ENCODE measurements around the gene BANF1. TPM values are rescaled to one million over a fixed set of nuclear protein-coding genes. Genes with fewer than 3 reads are reported as not detected.

Gene BANF1
- total and polyA plus RNA-seq, 2 of the 13 experiments (the other 11 are each of a cell fraction or from before 2014, with no cell fraction given) = 40.5 to 86.5 TPM

DNA sequence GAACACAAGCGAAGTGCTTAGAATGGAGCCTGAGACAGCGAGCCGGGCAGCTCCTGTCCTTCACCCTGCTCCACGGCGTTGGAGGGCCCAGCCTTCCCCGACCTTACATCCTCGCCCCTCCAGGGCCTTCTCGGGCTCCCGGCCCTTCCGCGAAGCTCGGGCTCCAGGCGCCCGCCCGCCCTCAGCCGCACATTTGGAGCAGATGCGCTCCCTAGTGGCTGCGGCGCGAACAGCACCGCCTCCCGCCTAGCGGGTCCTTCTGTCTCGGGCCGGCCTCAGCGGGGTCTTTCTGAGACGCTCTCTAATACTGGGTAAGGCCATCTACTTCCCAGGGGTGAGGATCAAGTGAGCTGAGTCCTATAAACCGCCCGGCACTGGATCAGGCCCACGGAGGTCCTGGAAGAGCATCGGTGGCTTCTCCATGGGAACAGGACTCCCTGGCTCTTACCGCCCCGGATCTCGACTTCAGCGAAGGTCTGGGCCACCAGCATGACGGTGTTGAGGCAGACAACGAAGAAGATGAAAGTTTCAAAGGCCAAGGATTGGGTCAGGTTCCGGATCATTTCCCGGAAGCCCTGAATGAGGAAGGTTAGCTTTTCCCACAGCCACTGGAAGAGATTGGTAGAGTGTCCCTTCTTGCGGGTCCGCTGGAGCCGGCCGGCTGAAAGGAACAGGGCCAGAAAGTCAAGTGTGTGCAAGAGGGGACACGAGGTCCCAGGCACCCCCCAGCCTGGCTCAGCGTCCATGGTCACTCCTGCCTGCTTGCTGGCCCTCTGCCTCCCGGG, 20.3 kb downstream of the BANF1 start (continued):
- TF ChIP-seq PHF21A (CRISPR knock-in tag; IDR thresholded peaks at IDR 0.05) (0 out of 2 replicates have a peak, but pooled peaks have one; percentile 21), NR2C2 (CRISPR knock-in tag; IDR thresholded peaks at IDR 0.05; ENCODE audit: borderline replicate concordance) (peak; percentile 25; the same call in 1 of the 2 replicates), FOXC1 (CRISPR knock-in tag; IDR thresholded peaks at IDR 0.05; ENCODE audit: borderline replicate concordance) (peak; percentile 83; the same call in 1 of the 2 replicates), MXD4 (CRISPR knock-in tag; IDR thresholded peaks at IDR 0.05) (no peak), RBFOX2 (IDR thresholded peaks at IDR 0.05; ENCODE audit: low read depth, low read length) (no peak), NBN (conservative IDR thresholded peaks at IDR 0.05) (no peak), MAZ (IDR thresholded peaks at IDR 0.05; ENCODE audit: borderline replicate concordance, low read depth, low read length) (0 out of 2 replicates have a peak, but pooled peaks have one; percentile 34), MAZ (CRISPR knock-in tag; IDR thresholded peaks at IDR 0.05; ENCODE audit: low read depth) (no peak), ZBTB42 (CRISPR knock-in tag; IDR thresholded peaks at IDR 0.05) (no peak), EZH2 (conservative IDR thresholded peaks at IDR 0.05; ENCODE audit: low read depth, low read length) (no peak), ARID2 (CRISPR knock-in tag; IDR thresholded peaks at IDR 0.05; ENCODE audit: borderline replicate concordance) (no peak), ZNF274 (CRISPR knock-in tag; IDR thresholded peaks at IDR 0.05) (0 out of 2 replicates have a peak, but pooled peaks have one; percentile 48), RBM22 (optimal IDR thresholded peaks at IDR 0.05; ENCODE audit: low read length) (no peak), ZNF180 (CRISPR knock-in tag; IDR thresholded peaks at IDR 0.05; ENCODE audit: borderline replicate concordance, low read depth) (peak; percentile 51; the same call in 1 of the 2 replicates), HOXA5 (CRISPR knock-in tag; IDR thresholded peaks at IDR 0.05) (peak; percentile 37; the same call in 1 of the 2 replicates), KLF9 (CRISPR knock-in tag; IDR thresholded peaks at IDR 0.05; ENCODE audit: low read depth) (no peak), ZNF747 (CRISPR knock-in tag; IDR thresholded peaks at IDR 0.05; ENCODE audit: borderline replicate concordance) (no peak)
- TF ChIP-seq, protein P1, sequence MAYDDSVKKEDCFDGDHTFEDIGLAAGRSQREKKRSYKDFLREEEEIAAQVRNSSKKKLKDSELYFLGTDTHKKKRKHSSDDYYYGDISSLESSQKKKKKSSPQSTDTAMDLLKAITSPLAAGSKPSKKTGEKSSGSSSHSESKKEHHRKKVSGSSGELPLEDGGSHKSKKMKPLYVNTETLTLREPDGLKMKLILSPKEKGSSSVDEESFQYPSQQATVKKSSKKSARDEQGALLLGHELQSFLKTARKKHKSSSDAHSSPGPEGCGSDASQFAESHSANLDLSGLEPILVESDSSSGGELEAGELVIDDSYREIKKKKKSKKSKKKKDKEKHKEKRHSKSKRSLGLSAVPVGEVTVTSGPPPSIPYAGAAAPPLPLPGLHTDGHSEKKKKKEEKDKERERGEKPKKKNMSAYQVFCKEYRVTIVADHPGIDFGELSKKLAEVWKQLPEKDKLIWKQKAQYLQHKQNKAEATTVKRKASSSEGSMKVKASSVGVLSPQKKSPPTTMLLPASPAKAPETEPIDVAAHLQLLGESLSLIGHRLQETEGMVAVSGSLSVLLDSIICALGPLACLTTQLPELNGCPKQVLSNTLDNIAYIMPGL (CRISPR knock-in tag; IDR thresholded peaks at IDR 0.05; ENCODE audit: borderline replicate concordance in 1 of 2, low read depth in 1 of 2) = peak; percentile 82 to 90
- TF ChIP-seq, protein P2, sequence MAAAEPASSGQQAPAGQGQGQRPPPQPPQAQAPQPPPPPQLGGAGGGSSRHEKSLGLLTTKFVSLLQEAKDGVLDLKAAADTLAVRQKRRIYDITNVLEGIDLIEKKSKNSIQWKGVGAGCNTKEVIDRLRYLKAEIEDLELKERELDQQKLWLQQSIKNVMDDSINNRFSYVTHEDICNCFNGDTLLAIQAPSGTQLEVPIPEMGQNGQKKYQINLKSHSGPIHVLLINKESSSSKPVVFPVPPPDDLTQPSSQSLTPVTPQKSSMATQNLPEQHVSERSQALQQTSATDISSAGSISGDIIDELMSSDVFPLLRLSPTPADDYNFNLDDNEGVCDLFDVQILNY (CRISPR knock-in tag; conservative IDR thresholded peaks at IDR 0.05) = no peak
- TF ChIP-seq, protein P3, sequence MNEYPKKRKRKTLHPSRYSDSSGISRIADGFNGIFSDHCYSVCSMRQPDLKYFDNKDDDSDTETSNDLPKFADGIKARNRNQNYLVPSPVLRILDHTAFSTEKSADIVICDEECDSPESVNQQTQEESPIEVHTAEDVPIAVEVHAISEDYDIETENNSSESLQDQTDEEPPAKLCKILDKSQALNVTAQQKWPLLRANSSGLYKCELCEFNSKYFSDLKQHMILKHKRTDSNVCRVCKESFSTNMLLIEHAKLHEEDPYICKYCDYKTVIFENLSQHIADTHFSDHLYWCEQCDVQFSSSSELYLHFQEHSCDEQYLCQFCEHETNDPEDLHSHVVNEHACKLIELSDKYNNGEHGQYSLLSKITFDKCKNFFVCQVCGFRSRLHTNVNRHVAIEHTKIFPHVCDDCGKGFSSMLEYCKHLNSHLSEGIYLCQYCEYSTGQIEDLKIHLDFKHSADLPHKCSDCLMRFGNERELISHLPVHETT (CRISPR knock-in tag; conservative IDR thresholded peaks at IDR 0.05) = no peak
- TF ChIP-seq, protein P4, sequence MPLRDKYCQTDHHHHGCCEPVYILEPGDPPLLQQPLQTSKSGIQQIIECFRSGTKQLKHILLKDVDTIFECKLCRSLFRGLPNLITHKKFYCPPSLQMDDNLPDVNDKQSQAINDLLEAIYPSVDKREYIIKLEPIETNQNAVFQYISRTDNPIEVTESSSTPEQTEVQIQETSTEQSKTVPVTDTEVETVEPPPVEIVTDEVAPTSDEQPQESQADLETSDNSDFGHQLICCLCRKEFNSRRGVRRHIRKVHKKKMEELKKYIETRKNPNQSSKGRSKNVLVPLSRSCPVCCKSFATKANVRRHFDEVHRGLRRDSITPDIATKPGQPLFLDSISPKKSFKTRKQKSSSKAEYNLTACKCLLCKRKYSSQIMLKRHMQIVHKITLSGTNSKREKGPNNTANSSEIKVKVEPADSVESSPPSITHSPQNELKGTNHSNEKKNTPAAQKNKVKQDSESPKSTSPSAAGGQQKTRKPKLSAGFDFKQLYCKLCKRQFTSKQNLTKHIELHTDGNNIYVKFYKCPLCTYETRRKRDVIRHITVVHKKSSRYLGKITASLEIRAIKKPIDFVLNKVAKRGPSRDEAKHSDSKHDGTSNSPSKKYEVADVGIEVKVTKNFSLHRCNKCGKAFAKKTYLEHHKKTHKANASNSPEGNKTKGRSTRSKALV (CRISPR knock-in tag; IDR thresholded peaks at IDR 0.05) = peak; percentile 46; the same call in 1 of the 2 replicates

Measured in HepG2 (cell line).